Measurements from ENCODE around the gene HK2.

The HK2 gene

DNA sequence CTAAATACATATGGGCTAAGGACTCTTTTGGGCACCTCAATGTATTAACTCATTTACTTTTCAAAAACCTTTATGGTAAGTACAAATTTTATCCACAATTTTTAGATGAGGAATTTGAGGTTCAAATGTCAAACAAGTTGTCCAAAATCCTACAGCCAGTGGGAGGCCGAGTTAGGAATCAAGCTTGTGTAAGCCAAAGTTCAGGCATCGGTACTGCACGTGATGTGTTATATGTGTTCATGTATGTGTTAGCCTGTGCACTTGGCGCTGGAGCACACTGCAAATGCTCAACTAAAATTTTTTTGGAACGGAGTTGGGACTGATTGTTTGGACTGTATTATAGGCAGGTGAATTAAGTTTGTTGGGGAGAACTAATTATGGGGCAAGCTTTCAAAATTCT, 22.7 kb downstream of the HK2 start:
- no peak for TF ChIP-seq TAF1 (IDR thresholded peaks at IDR 0.05; ENCODE audit: borderline replicate concordance, insufficient read depth, low read length)
- TF ChIP-seq FOXP2 (optimal IDR thresholded peaks at IDR 0.05; ENCODE audit: borderline replicate concordance, extremely low read depth, extremely low read length, insufficient read depth), result no peak
- TF ChIP-seq POLR2AphosphoS5 (IDR thresholded peaks at IDR 0.05; ENCODE audit: low read depth, low read length), result no peak
- TF ChIP-seq, protein P1, sequence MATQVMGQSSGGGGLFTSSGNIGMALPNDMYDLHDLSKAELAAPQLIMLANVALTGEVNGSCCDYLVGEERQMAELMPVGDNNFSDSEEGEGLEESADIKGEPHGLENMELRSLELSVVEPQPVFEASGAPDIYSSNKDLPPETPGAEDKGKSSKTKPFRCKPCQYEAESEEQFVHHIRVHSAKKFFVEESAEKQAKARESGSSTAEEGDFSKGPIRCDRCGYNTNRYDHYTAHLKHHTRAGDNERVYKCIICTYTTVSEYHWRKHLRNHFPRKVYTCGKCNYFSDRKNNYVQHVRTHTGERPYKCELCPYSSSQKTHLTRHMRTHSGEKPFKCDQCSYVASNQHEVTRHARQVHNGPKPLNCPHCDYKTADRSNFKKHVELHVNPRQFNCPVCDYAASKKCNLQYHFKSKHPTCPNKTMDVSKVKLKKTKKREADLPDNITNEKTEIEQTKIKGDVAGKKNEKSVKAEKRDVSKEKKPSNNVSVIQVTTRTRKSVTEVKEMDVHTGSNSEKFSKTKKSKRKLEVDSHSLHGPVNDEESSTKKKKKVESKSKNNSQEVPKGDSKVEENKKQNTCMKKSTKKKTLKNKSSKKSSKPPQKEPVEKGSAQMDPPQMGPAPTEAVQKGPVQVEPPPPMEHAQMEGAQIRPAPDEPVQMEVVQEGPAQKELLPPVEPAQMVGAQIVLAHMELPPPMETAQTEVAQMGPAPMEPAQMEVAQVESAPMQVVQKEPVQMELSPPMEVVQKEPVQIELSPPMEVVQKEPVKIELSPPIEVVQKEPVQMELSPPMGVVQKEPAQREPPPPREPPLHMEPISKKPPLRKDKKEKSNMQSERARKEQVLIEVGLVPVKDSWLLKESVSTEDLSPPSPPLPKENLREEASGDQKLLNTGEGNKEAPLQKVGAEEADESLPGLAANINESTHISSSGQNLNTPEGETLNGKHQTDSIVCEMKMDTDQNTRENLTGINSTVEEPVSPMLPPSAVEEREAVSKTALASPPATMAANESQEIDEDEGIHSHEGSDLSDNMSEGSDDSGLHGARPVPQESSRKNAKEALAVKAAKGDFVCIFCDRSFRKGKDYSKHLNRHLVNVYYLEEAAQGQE (IDR thresholded peaks at IDR 0.05; ENCODE audit: insufficient read depth in 1 of 2, low read depth in 2 of 2, low read length in 2 of 2), result no peak
- TF ChIP-seq SIN3A (IDR thresholded peaks at IDR 0.05; ENCODE audit: borderline replicate concordance, insufficient read depth, low read length), result no peak

DNA sequence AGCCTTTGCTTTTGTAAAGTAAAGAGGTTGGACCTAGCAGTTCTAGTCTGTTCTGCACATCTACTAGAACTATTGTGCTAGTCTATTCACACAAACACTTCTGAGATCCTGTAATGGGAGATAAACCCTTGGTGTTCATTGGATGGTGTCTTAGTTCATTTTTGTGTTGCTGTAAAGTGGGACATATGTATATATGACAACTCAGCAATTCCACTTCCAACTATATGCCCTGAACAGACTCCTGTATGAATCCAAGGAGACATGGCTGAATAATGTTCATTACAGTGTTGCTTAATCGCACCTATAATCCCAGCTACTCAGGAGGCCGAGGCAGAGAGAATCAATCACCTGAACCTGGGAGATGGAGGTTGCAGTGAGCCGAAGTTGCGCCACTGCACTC, 23.3 kb downstream of the HK2 start:
- TF ChIP-seq FOXP2 (optimal IDR thresholded peaks at IDR 0.05; ENCODE audit: borderline replicate concordance, extremely low read depth, extremely low read length, insufficient read depth), result no peak
- TF ChIP-seq TAF1 (IDR thresholded peaks at IDR 0.05; ENCODE audit: borderline replicate concordance, insufficient read depth, low read length), result no peak
- TF ChIP-seq, protein P1 (IDR thresholded peaks at IDR 0.05; ENCODE audit: insufficient read depth in 1 of 2, low read depth in 2 of 2, low read length in 2 of 2), result no peak
- TF ChIP-seq POLR2AphosphoS5 (IDR thresholded peaks at IDR 0.05; ENCODE audit: low read depth, low read length), result no peak
- TF ChIP-seq SIN3A (IDR thresholded peaks at IDR 0.05; ENCODE audit: borderline replicate concordance, insufficient read depth, low read length), result no peak

DNA sequence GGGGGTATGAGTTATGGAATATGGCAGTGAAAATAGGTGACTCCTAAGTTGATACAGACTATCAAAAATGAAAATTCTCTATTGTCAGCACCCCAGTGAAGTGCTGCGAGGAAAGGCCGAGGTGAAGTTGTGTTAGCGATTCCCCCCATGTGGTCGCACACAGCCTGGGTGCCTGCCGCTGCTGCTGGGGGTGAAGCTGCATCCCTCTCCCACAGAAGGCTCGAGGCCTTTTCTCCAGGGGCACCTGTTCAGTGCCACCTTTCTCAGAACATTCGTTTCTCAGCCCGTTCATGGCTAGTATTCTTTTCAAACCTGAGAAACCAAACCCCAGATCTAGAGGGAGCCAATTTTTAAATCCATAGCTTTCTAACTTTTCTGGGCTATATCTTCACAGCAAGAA, 23.8 kb downstream of the HK2 start:
- TF ChIP-seq SIN3A (IDR thresholded peaks at IDR 0.05; ENCODE audit: borderline replicate concordance, insufficient read depth, low read length) (no peak), FOXP2 (optimal IDR thresholded peaks at IDR 0.05; ENCODE audit: borderline replicate concordance, extremely low read depth, extremely low read length, insufficient read depth) (no peak), POLR2AphosphoS5 (IDR thresholded peaks at IDR 0.05; ENCODE audit: low read depth, low read length) (no peak), TAF1 (IDR thresholded peaks at IDR 0.05; ENCODE audit: borderline replicate concordance, insufficient read depth, low read length) (no peak)
- TF ChIP-seq, protein P1 (IDR thresholded peaks at IDR 0.05; ENCODE audit: insufficient read depth in 1 of 2, low read depth in 2 of 2, low read length in 2 of 2), result no peak

DNA sequence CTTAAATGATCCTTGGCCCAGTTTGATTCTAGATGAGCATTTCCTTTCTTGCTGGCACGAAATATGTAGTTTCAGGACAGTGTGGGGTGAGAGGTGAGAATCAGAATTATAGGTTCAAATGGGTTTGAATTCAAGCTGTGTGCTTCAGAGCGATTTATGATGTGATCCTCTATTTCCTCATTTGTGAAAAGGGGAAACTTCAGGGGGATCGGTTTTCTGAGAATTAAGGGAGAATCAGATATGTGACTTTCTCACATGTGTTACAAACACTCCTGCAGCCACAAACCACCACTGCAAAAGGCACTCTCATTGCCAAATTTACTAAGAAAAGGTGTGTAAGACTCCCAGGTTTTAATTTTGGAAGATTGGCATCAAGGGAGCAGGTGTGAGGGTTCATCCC, 24.4 kb downstream of the HK2 start:
- TF ChIP-seq SIN3A (IDR thresholded peaks at IDR 0.05; ENCODE audit: borderline replicate concordance, insufficient read depth, low read length) (no peak), POLR2AphosphoS5 (IDR thresholded peaks at IDR 0.05; ENCODE audit: low read depth, low read length) (no peak), TAF1 (IDR thresholded peaks at IDR 0.05; ENCODE audit: borderline replicate concordance, insufficient read depth, low read length) (no peak), FOXP2 (optimal IDR thresholded peaks at IDR 0.05; ENCODE audit: borderline replicate concordance, extremely low read depth, extremely low read length, insufficient read depth) (no peak)
- TF ChIP-seq, protein P1 (IDR thresholded peaks at IDR 0.05; ENCODE audit: insufficient read depth in 1 of 2, low read depth in 2 of 2, low read length in 2 of 2), result no peak

DNA sequence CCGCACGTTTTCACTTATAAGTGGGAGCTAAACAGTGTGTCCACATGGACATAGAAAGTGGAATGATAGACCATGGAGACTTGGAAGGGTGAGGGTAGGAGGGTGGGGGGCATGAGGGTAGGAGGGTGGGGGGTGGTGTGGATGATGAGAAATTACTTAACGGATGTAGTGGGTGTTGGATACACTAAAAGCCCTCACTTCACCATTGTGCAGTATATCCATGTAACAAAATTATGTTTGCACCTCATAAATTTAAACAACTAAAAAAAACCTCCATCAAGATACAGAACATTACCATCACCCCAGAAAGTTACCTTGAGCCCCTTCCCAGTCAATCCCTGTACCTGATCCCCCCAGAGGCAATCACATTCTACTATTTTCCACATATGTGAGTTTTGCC, 26.2 kb downstream of the HK2 start:
- TF ChIP-seq, protein P1 (IDR thresholded peaks at IDR 0.05; ENCODE audit: insufficient read depth in 1 of 2, low read depth in 2 of 2, low read length in 2 of 2), result no peak
- TF ChIP-seq TAF1 (IDR thresholded peaks at IDR 0.05; ENCODE audit: borderline replicate concordance, insufficient read depth, low read length) (no peak), SIN3A (IDR thresholded peaks at IDR 0.05; ENCODE audit: borderline replicate concordance, insufficient read depth, low read length) (no peak), FOXP2 (optimal IDR thresholded peaks at IDR 0.05; ENCODE audit: borderline replicate concordance, extremely low read depth, extremely low read length, insufficient read depth) (no peak), POLR2AphosphoS5 (IDR thresholded peaks at IDR 0.05; ENCODE audit: low read depth, low read length) (no peak)
